ENCODE measurements around the gene KPTN. TPM values are rescaled to one million over a fixed set of nuclear protein-coding genes. Genes with fewer than 3 reads are reported as not detected.

KPTN gene
- total RNA-seq (2022; extraction: Qiagen RNA extraction; ENCODE audit: low read depth) = 18.5 to 21.5 TPM (median 19.6 TPM) in 5 replicates

GRCh38 chr19:47483800-47484690 is at the start of gene KPTN:
Gene KPTN (minus strand): TSS chr19:47484219. CDS start chr19:47484160, 59 bp downstream.

DNA sequence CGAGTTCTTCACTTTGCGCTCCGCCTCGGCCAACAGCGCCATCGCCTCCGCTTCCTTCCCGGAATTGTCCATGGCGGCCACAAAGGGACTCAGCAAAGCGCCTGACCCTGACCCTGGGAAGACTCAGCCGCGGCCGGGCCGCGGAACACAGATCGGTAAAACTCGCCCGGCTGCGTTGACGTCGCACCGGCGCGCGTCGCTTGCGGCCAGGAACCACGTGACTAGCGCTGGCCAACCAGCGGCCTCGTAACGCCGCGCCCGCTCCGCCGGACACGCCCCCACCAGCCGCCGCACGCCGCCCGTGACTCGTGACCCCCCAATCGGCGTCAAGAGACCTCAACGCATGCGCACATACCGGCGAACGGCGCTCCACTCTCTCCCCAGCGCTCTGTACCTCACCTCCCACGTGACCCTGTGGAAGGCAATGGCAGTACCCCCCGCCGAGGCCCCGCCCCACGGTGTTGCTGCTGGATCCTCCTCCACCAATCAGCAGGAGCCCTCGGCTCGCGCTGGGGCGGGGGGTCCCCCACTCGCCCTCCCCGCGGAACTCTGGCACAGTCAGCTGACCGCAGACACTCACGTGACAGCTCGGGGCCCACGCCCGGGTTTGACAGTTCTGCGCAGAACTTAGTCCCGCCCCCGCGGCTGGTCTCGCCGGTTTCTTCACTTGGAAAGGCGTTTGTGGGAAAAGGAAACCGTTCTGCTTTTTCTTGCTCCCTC is 31.0 kb upstream of the KPTN start, which contains the start of gene NAPA:
Gene NAPA, minus strand, starts transcription at position 195 of the 720 bp plus-strand sequence. Its CDS starts 123 bp downstream, at position 72.

DNA sequence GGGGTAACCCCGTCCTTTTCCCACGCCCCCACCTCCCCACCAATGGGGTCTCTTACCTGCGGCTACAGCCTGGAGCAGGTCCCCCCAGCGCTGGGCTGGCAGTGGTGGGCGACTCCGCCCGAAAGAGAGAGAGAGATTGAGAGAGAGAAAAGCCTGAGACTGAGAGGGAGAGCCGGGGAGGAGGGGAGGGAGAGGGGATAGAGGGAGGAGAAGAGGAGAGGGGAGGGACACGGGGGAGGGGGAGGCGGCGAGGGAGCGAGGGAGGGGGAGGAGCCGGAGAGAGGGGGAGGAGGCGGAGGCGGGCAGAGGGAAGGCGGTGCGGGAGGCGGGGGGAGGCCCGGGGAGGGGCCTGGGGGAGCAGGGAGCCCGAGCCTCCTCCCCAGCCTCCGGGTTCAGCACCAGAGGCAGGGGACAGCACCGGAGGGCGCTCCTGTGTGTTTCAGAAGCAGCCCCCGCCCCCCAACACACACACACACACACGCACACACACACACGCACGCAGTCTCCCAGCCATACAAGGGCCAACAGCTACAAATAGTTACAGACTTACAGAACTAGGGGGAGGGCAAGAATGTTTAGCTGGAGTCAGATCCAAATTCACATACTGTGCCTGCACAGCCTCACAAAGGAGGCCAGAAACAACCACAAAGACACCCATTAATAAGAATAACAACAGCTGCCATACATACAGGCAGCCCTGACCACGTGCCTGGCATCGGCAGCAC is 12.1 kb downstream of the KPTN start, which contains the start of gene SLC8A2:
Gene SLC8A2, minus strand, starts transcription at position 161 of the 725 bp plus-strand sequence. CDS start 5,490 bp downstream, outside the sequence.

Other genes starting within 250 kb of the KPTN start
- 21.5 to 29.7 TPM (median 25.9 TPM) in 5 replicates for gene CCDC9, start 227.7 kb downstream of the KPTN start, total RNA-seq (2022; extraction: Qiagen RNA extraction; ENCODE audit: low read depth)
- 4.4 to 12.1 TPM (median 10.8 TPM) in 5 replicates for gene INAFM1, start 209.3 kb downstream of the KPTN start, total RNA-seq (2022; extraction: Qiagen RNA extraction; ENCODE audit: low read depth)
- 1.6 to 3.0 TPM (median 2.5 TPM) in 5 replicates for gene C5AR1, start 174.4 kb downstream of the KPTN start, total RNA-seq (2022; extraction: Qiagen RNA extraction; ENCODE audit: low read depth)
- gene C5AR2, start 152.0 kb downstream of the KPTN start, total RNA-seq (2022; extraction: Qiagen RNA extraction; ENCODE audit: low read depth) = 3.1 to 10.0 TPM (median 7.5 TPM) in 5 replicates
- gene DHX34, start 134.9 kb downstream of the KPTN start, total RNA-seq (2022; extraction: Qiagen RNA extraction; ENCODE audit: low read depth) = 18.3 to 41.9 TPM (median 38.6 TPM) in 5 replicates
- gene MEIS3, start 64.7 kb downstream of the KPTN start, total RNA-seq (2022; extraction: Qiagen RNA extraction; ENCODE audit: low read depth) = 28.9 to 46.6 TPM (median 36.9 TPM) in 5 replicates
- gene SLC8A2, start 12.3 kb downstream of the KPTN start, total RNA-seq (2022; extraction: Qiagen RNA extraction; ENCODE audit: low read depth) = 0.18 to 1.1 TPM (median 0.40 TPM) in 5 replicates
- gene NAPA, start 30.8 kb upstream of the KPTN start, total RNA-seq (2022; extraction: Qiagen RNA extraction; ENCODE audit: low read depth) = 84.2 to 111 TPM (median 92.8 TPM) in 5 replicates
- not detected in 5 replicates for gene ZNF541, start 88.9 kb upstream of the KPTN start, total RNA-seq (2022; extraction: Qiagen RNA extraction; ENCODE audit: low read depth)
- gene BICRA, start 124.9 kb upstream of the KPTN start, total RNA-seq (2022; extraction: Qiagen RNA extraction; ENCODE audit: low read depth) = 8.5 to 17.5 TPM (median 15.3 TPM) in 5 replicates
- 98.0 to 174 TPM (median 156 TPM) in 5 replicates for gene EHD2, start 229.2 kb upstream of the KPTN start, total RNA-seq (2022; extraction: Qiagen RNA extraction; ENCODE audit: low read depth)